AG10803 (cell line): Measurements from ENCODE around the gene CCL5.

Source experiments
- DNase-seq: peaks from one replicate; pipeline ENCODE4 v3.0.0; 2010; ENCODE audit warnings: low read depth
- H3K4me3 ChIP-seq: 2 replicates; pipeline ENCODE4 v1.5.1; 2011; ENCODE audit warnings: mild to moderate bottlenecking, low read length, control low read depth
- TF ChIP-seq, protein P1 (sequence below): conservative IDR thresholded peaks from 2 replicates; pipeline ENCODE4 v1.5.1; 2011; ENCODE audit warnings: mild to moderate bottlenecking, low read length, control low read depth, inconsistent platforms

CCL5 gene

DNA sequence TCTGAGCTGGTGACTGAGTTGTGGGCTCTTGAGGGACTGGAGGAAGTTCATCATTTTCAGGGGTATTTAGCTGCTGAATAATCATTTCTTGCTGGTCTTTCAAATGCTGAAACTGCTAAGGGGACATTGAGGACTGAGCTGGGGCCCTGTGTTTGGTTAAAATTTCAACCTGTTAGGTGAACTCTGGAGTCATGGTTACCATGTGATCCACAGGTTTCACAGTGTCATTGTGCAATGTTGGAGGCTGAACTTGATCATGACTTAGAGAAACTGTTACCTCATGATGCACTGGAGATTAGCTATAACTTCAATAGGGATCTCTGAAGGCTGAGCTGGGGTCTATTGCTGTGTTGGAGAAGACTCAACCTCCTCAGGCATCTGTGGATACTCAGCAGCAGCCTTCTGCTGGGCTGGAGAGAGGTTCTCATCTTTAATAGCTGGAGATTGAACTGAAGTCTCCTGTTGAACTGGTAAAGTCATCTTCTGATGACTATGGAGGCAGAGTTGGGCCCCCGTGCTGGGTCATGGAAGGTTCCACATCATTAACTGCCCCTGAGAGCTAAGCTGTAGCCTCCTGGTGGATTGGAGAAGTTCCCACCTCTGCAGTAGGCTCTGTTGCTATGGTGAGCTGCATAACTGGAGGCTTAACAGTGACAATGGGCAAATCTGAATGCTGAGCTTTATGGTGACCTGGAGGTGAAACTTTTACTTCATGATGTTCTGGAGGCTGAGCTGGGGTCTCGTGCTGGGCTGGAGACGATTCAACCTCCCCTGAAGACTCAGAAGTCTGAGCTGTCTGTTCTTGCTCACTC lies 35.2 kb upstream of the CCL5 start:
- DNase-seq, result no peak
- no peak overlapping the region for H3K4me3 ChIP-seq
- TF ChIP-seq, protein P1, sequence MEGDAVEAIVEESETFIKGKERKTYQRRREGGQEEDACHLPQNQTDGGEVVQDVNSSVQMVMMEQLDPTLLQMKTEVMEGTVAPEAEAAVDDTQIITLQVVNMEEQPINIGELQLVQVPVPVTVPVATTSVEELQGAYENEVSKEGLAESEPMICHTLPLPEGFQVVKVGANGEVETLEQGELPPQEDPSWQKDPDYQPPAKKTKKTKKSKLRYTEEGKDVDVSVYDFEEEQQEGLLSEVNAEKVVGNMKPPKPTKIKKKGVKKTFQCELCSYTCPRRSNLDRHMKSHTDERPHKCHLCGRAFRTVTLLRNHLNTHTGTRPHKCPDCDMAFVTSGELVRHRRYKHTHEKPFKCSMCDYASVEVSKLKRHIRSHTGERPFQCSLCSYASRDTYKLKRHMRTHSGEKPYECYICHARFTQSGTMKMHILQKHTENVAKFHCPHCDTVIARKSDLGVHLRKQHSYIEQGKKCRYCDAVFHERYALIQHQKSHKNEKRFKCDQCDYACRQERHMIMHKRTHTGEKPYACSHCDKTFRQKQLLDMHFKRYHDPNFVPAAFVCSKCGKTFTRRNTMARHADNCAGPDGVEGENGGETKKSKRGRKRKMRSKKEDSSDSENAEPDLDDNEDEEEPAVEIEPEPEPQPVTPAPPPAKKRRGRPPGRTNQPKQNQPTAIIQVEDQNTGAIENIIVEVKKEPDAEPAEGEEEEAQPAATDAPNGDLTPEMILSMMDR, result no peak

DNA sequence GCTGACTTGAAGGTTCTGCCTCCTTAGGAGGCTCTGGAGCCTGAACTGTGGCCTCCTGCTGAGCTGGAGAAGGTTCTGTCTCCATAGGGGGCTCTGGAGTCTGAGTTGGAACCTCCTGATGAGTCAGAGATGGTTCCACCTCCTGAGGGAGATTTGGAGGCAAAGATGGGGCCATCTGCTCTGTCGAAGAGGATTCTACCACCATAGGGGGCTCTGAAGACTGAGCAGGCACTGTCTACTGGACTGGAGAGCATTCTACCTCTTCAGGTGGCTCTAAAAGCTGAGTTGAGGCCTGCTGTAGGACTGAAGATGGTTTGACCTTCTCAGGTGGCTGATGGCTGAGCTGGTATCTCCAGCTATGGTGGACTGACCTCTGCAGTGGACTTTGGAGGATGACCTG lies 34.2 kb upstream of the CCL5 start:
- no peak for DNase-seq
- TF ChIP-seq, protein P1, result no peak

DNA sequence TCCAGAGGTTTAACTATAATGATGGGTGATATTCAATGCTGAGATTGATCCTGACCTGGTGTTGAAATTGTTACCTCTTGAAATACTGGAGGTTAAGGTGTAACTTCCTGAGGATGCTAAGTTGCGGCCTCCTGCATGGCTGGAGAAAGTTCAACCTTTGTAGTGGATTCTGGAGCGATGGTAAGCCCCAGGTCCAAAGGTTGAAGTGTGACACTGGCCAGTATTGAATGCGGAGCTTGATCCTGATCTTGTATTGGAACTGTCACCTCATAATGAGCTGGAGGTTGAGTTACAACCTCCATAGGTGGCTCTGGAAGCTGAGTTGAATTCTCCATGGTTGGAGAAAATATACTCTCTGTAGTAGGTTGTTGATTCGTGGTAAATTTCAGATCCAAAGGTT lies 33.4 kb upstream of the CCL5 start:
- DNase-seq, result no peak
- TF ChIP-seq, protein P1, result no peak
- H3K4me3 ChIP-seq, result no peak overlapping the region

More for the DNA sequence above, 34.2 kb upstream of the CCL5 start:
- H3K4me3 ChIP-seq, result no peak overlapping the region

DNA sequence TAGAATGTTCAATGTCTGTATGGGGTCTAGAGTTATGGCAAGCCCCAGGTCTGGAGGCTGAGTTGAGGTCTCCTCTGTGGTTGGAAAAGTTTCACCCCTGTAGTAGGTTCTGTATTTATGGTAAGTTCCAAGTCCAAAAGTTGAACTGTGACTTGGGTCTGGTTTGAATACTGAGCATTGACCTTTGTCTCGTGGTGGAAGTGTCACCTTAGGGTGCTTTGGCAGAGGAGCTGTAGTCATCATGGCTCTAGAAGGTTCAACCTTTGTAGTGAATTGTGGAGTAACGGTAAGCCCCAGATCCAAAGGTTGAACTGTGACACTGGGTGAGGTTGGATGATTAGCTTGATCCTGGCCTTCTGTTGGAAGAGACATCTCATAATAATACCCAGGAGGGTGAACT lies 32.8 kb upstream of the CCL5 start:
- DNase-seq, result no peak
- H3K4me3 ChIP-seq, result no peak overlapping the region
- TF ChIP-seq, protein P1, result no peak

DNA sequence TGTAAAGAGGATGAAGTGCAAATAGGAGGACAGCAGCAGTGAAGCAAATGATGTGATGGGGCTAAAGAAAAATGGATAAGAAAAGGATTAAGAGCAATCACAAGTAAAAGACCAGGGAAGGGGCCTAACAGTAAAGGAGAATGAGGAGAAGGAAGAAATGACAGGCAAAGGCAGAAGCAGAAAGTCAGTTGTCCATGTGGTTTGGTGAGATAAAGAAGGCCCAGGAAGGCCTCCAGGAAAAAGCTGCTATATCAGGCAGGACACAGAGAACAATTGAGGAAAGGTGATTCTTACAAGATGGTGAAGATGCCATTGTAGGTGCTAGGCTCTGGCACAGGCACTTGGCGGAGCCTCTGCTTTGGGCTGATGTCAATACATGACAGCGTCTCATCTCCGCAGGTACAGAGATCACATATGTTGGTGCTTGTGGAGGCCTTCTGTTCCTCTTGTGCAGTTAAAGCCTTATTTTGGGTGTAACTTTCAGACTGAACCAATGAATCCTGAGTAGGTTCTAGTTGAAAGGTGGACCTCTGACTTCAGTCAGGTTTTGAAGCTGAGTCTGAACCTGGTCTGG lies 32.3 kb upstream of the CCL5 start:
- DNase-seq, result no peak
- no peak overlapping the region for H3K4me3 ChIP-seq
- TF ChIP-seq, protein P1, result no peak

DNA sequence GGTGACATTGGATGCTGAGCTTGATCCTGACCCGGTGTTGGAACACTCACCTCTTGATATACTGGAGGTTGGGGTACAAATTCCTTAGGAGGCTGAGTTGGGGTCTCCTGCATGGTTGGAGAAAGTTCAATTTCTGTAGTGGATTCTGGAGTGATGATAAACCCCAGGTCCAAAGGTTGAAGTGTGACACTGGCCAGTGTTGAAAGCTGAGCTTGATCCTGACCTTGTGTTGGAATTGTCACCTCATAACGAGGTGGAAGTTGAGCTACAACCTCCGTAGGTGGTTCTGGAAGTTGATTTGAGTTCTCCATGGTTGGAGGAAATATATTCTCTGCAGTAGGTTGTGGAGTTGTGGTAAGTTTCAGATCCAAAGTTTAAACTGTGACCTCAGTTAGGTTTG lies 29.2 kb upstream of the CCL5 start:
- no peak overlapping the region for H3K4me3 ChIP-seq
- DNase-seq, result no peak
- TF ChIP-seq, protein P1, result no peak

DNA sequence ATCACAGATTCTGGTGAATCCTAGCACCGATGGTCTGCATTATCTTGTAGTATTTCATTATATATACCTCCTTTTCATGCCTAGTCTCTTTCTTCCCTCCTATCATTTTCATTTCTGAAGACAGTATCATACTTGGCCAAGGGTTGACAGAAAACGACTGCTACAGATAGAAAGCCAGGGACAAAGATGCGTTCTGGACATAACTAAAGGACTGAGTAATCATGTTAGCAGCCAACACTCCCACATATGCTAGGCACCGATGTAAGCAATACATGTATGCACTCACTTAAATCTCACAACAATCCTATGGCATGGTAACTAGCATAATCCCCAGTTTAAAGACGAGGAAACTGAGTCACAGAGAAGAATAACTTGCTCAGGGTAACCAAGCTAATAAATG lies 27.5 kb upstream of the CCL5 start:
- TF ChIP-seq, protein P1, result no peak
- no peak for DNase-seq
- no peak overlapping the region for H3K4me3 ChIP-seq
